Skin of body (tissue), 2 donors: Measurements from ENCODE around the gene LRRC49. TPM values are rescaled to one million over a fixed set of nuclear protein-coding genes. Genes with fewer than 3 reads are reported as not detected.
"Not testable (repeated sequence)": the region's sequence is repeated elsewhere in the genome, so short reads cannot be mapped to it uniquely, and the experiment has no call there.

Source experiments
- DNase-seq: peaks from one replicate; lab custom pipeline; 2025; lab: John Stamatoyannopoulos, UW
- total RNA-seq: library from RNA; depleted of rRNA; stranded (reverse); fragments of >200 nt; gene quantifications from one replicate; pipeline ENCODE4 v1.2.3, GENCODE V29; 2014

LRRC49 gene
- total RNA-seq, 1 donor from 2014 or later: 11.4 TPM

DNA sequence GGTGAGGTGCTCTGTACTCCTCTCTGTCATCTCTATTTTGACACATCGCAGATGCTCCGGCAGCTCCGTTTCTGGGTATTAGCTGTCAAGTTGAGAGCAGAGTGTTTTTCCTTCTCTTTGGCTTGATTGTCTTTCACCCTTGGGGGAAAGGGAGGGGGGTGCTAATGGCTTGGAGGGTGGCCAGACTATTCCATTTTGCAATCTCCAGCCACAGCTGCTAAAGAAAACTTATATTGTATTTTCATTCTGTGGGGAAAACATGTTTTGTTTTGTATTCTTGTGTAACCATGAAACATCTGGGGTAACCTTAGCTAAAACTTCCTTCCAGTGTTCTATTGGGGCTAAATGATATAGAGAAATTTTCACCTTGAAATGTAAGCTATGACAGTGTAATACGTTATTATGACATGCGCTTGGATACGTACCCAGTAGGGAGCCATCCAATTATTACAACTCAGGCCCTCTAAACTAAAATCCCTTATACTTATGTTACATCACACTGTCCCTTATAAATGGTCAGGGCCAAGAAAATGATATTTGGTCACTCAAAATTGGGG, 24.6 kb upstream of the LRRC49 start:
- peak; percentile 91 for DNase-seq

- DNase-seq: no peak
These were observed 23.3 kb upstream of the LRRC49 start for GRCh38 chr15:70869346-70869745.

- peak; percentile 85 for DNase-seq
These were observed 22.6 kb upstream of the LRRC49 start for GRCh38 chr15:70870051-70870450.

GRCh38 chr15:70871490-70871889, 21.1 kb upstream of the LRRC49 start:
- not testable (repeated sequence) for DNase-seq

DNA sequence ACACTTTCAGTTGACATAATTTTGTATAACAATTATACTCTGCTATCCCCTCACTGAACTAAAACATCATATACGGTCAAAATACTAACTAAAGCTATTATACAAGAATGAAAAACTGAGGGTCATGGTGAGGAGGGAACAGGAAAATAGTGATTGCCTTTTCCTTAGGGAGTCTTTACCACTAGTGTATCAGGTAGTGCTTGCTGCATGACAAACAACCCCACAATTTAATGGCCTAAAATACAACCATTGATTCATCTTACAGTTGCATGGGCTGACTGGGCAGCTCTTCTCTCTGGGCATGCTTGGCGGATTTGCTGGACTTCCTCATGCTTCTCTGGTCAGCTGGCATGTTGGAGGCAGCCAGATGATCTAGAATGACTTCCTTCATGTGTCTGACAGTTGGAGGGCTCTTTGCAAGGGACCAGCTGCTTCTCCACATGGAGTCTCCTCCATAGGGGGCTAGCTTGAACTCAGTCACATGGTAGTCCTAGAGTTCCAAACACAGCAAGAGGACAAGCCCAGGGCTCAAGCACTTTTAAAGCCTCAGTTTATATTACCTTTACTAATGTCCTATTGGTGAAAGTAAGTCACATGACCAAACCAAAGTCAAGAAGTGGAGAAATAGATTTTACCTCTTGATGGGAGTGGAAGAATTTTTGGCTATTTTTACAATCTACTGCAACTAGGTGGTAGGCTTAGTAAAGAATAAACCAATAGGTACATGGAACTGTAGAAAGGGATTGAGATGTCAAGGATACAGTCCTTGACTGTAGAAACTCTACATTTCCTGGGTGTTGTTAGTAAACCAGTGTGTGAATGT, 19.2 kb upstream of the LRRC49 start:
- DNase-seq: no peak

DNA sequence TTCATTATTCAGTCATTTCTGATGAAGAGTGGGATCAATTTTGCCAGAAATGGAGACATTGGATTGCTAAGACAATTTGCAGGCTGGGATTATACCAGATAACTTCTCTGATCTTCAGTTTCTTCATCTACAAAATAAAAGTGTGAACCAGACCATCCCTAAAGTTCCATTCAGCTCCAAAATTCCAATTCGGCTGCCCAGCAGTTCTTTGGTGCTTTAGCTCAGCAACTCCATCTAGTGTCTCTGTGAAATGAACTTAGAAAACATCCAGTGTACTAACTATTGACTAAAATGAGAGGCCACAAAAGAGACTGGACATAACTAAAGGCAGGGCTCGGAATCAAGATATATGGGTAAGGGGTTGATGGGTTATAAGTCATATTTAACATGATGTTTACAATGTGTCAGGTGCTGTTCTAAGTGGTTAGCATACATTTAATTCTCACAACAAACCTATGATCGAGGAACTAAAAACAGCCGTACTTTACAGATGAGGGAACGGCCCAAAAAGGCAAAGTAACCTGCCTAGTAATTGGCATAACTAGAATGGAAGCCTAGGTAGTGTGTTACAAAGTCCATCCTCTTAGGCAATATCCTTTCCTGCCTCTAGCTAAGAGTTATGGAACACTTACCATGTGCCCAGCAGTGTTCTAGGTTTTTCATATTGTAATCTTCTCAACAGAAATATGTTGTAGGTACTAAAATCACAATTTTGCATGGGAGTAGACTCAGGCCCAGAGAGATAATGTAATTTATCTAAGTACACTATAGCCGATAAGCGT, 17.4 kb upstream of the LRRC49 start:
- DNase-seq: no peak

- DNase-seq: no peak
These were observed 16.6 kb upstream of the LRRC49 start for GRCh38 chr15:70876011-70876410.

DNA sequence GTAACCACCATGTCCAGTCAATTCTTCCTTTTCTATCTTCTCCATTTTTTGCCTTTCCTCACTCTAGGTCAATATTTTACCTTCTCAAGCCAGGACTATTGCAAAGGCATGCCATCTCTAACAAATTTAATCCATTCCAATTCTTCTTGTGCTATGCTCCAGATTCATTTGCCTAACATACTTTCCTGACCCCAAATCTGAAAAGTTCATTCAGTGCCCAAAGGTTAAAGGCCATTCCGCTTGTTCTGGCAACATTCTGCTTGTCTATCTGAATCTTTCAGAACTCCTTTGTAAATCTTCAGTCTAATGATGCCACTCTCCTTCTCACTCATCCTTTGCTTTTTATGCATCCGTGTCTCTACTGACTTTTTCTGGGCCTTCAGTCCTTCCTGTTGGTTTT, 15.9 kb upstream of the LRRC49 start:
- DNase-seq: no peak

DNA sequence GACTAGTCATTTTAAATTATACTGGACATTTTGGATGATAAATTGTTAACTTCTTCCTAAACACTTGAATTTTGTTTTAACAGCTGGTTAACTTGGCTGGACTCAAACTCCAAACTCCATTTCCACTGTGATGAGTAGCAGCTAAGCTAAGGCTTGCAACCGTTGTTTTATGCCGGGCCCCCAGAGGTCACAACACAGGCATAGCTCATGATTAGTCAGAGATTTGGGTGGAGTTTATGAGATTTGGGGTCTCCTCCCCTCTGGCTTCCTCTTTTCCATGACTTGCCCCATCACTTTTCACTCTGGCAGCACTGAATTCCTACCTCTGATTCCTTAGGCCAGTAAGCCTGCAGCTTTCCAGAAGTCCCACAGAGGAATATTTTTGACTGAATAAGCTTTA, 13.2 kb upstream of the LRRC49 start:
- DNase-seq: no peak

- no peak for DNase-seq
These were observed 11.8 kb upstream of the LRRC49 start for GRCh38 chr15:70880781-70881180.

DNA sequence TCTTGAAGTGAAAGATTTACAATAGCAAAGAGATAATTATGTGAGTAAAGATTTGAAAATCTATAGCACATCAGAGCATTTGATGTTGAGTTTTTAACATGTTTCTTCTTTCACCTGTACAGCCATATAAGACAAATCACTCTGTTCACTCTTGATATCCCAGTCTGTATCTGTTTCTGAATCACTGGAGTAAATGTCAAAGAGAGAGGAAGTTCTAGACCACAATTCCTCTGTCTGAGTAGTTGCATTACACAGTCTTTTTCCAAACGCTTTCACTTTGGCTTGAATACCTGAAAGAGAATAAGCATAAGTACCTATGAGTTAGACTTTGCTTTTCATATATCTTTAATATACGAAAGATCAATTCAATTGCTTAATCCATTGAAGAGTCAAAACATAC, 10.3 kb upstream of the LRRC49 start:
- no peak for DNase-seq

DNA sequence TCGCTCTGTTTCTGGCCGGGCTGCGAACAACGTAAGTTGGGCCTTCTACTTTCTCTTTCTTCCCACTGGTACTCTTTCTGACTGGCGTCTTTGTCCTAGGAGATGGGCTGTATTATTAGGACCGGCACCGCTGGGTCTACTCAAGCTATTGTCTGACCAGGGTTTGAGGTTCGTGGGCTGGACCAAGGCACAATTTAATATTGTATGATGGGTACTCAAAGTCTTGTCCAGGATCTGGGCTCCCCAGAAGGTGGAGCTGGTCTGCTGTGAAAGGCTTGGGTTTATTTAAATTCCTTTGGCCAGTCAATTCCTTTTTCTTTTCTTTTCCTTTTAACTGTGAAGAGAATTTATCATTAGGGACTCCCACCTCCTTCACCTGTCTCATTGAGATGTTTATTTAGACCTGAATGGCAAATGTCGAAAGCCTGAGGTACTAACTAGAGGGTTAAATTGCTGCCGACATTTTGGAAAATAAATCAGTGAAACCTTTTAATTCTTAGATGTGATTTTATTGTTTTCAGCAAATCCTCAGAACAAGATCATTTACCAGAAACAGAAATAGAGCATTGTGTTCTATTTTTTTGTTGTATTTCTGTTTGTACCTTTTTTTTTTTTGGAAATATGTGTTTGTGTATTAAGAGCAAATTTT, 410 bp downstream of the LRRC49 start:
- DNase-seq: peak; percentile 83

GRCh38 chr15:70902107-70902506, 9.5 kb downstream of the LRRC49 start:
- DNase-seq: peak; percentile 16

DNA sequence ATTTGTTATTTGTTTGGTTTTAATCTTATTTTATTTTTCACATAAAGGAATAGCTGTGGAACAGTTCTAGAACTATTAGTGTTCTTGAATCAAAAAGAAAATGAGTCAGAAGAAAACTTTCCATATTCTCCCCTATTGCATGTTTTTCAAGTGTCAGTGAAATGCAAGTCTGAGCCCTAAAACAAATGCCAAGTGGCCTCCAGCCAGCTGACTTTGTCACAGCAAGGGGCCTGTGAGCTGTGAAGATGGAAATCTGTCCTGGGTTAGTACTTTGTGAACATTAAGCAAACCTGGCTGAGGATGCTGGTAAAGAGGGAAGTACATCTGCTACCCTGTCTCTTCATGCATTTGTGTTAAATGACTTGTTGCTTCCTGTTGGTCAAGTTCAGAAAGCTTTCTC, 14.2 kb downstream of the LRRC49 start:
- no peak for DNase-seq

- DNase-seq: no peak
These were observed 15.3 kb downstream of the LRRC49 start for GRCh38 chr15:70907784-70908471.

DNA sequence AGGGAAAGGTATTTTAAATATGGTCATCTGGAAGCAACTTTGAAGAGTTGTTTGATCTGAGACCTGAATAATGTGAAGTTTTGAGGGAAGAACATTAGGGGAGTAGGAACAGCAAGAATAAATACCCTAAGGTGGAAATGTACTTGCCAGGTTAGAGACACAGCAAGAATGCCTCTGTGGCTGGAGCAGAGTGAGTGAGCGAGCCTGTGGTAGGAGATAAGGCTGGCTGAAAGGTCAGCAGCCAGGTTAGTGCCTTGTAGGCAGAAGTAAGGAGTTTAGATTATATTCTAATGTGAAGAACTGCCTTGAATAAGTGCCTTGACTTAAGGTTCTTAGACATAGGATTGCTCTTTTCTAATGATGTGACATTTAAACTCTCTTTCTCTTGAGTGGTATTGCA, 18.3 kb downstream of the LRRC49 start:
- no peak for DNase-seq

DNA sequence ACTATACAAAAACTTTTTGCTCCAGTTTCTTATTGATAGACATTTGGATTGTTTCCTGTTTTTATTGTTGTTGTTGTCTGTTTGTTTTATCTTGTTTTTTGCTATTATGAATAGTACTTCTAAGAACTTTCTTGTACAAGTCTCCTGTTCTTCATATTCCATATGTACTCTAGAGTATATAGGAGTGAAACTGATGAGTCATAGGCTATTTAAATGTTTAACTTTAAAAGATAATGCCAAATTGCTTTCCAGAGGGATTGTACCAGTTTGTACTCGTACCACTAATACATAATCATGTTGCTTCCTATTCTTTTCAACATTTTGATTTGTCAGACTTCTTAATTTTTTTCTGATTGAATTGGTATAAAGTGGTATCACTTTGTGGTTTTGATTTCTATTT, 19.6 kb downstream of the LRRC49 start:
- DNase-seq: no peak

GRCh38 chr15:70916531-70916930, 23.9 kb downstream of the LRRC49 start:
- no peak for DNase-seq

- no peak for DNase-seq
These were observed 25.3 kb downstream of the LRRC49 start for GRCh38 chr15:70917955-70918354.

- DNase-seq: no peak
These were observed 28.5 kb downstream of the LRRC49 start for GRCh38 chr15:70920981-70921696.

- DNase-seq: no peak
These were observed 29.5 kb downstream of the LRRC49 start for GRCh38 chr15:70922119-70922518.
